ENCODE data around the gene COL27A1. TPM values are rescaled to one million over a fixed set of nuclear protein-coding genes. Genes with fewer than 3 reads are reported as not detected.

The COL27A1 gene
- total RNA-seq, 1 experiment from 2014 or later = 12.0 TPM

GRCh38 chr9:114261987-114262386 lies 106.7 kb downstream of the COL27A1 start:
- intact Hi-C loops (cut with micrococcal nuclease) = no loop called here
- Histone ChIP-seq H3K27ac (ENCODE audit: low read depth, low read length) (no peak overlapping the region), H3K9ac (ENCODE audit: low read length) (no peak overlapping the region), H3K4me2 (ENCODE audit: low read length) (no peak overlapping the region), H2AFZ (ENCODE audit: low read depth, low read length, poor library complexity, severe bottlenecking) (no peak overlapping the region), H3K27me3 (ENCODE audit: insufficient read depth, low read length) (no peaks in the 10 kb centered on the region), H3K9me3 (ENCODE audit: control insufficient read depth in 1 of 2, insufficient read depth in 1 of 2, low read depth in 1 of 2, low read length in 2 of 2) (no peaks in the 10 kb centered on the region), H3K79me2 (ENCODE audit: insufficient read depth, low read length) (no peaks in the 10 kb centered on the region), H3K36me3 (ENCODE audit: control insufficient read depth in 1 of 2, insufficient read depth in 2 of 2, low read length in 2 of 2) (no peaks in the 10 kb centered on the region), H3K9me2 (ENCODE audit: insufficient read depth) (no peaks in the 10 kb centered on the region), H4K20me1 (ENCODE audit: insufficient read depth) (no peaks in the 10 kb centered on the region), H3K4me3 (replicated peaks in 1 of 2; ENCODE audit: low read depth in 1 of 2, low read length in 2 of 2) (no peak overlapping the region), H3K4me1 (ENCODE audit: control insufficient read depth in 1 of 2, insufficient read depth in 2 of 2, low read length in 2 of 2) (no peaks in the 10 kb centered on the region)
- ATAC-seq = no peak; the same call in 1 of the 2 replicates
- RAD21 ChIA-PET (ENCODE audit: low non-redundant PET in 1 of 2, low total read pairs in 2 of 2, uncharacterized antibody in 2 of 2, unreplicated experiment in 2 of 2) = no interaction called here
- DNase-seq (ENCODE audit: low read depth, low spot score) = no peak
- POLR2A ChIA-PET = no interaction called here
- BruUV-seq (replicated peaks) = no TSS peak
- TF ChIP-seq CEBPB (IDR thresholded peaks at IDR 0.05; ENCODE audit: low read depth) = no peak
- TF ChIP-seq YY1 (IDR thresholded peaks at IDR 0.05; ENCODE audit: extremely low read depth, insufficient replicate concordance, low read depth, low read length) = no peak
- no peak for TF ChIP-seq REST (IDR thresholded peaks at IDR 0.05; ENCODE audit: low read depth)
- TF ChIP-seq SRF (IDR thresholded peaks at IDR 0.05; ENCODE audit: low read depth) = no peak
- TF ChIP-seq EZH2phosphoT487 (IDR thresholded peaks at IDR 0.05; ENCODE audit: borderline replicate concordance) = no peak
- TF ChIP-seq ZBTB33 (IDR thresholded peaks at IDR 0.05; ENCODE audit: extremely low read depth, insufficient replicate concordance, low read length) = no peak
- TF ChIP-seq ELF1 (IDR thresholded peaks at IDR 0.05; ENCODE audit: borderline replicate concordance, low read depth) = no peak
- no peak for TF ChIP-seq RAD21 (IDR thresholded peaks at IDR 0.05; ENCODE audit: low read depth)
- no peak for TF ChIP-seq ATF3 (IDR thresholded peaks at IDR 0.05)
- no peak for TF ChIP-seq FOSL1 (IDR thresholded peaks at IDR 0.05; ENCODE audit: low read depth)
- no peak for TF ChIP-seq POLR2AphosphoS5 (IDR thresholded peaks at IDR 0.05; ENCODE audit: low read depth, low read length)
- no peak for TF ChIP-seq CBX3 (IDR thresholded peaks at IDR 0.05; ENCODE audit: low read depth)
- TF ChIP-seq MAX (IDR thresholded peaks at IDR 0.05) = no peak
- TF ChIP-seq TCF7L2 (IDR thresholded peaks at IDR 0.05; ENCODE audit: borderline replicate concordance, extremely low read depth, insufficient read depth, insufficient read length) = no peak
- TF ChIP-seq JUND (IDR thresholded peaks at IDR 0.05) = no peak
- CTCF ChIA-PET = interaction anchor here (1.3 kb wide), 1 partner anchor 10 kb away, joined by 3 read pairs; no protein-coding TSS in a partner anchor

Data from HCT116 (cell line).